GM12864 (cell line): ENCODE measurements around the gene ABCA13.

ENCODE experiments used
- DNase-seq: peaks from one replicate; pipeline ENCODE4 v3.0.0-alpha.2; 2011; ENCODE audit warnings: low read depth
- H3K4me3 ChIP-seq: 2 replicates; pipeline ENCODE4 v1.5.1; 2011; ENCODE audit warnings: mild to moderate bottlenecking, low read depth, low read length, control low read depth
- TF ChIP-seq, protein P1 (sequence below): IDR thresholded peaks from 2 replicates; pipeline ENCODE4 v1.5.1; 2011; ENCODE audit warnings: low read depth, mild to moderate bottlenecking, moderate library complexity, low read length, control low read depth, inconsistent platforms; ENCODE audit errors: missing control alignments

The ABCA13 gene

DNA sequence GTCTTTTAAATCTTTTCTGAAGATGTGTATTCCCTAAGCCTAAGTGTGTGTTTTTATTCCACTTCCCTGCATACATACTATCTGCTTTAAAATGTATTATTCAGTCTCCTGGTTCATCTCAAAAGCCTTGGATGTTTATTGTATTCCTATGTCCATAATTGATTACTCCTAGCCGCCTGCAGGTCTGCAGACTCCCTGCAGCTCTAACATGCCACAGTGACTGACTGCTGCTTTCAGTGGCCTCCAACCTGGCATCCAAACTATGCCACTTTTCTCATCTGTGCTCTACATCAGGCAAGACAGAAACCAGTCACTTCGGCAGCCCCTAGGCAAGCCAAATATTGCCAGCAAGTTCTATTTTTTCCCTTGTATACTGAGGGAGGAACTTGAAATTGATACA lies 81.7 kb downstream of the ABCA13 start:
- TF ChIP-seq, protein P1, sequence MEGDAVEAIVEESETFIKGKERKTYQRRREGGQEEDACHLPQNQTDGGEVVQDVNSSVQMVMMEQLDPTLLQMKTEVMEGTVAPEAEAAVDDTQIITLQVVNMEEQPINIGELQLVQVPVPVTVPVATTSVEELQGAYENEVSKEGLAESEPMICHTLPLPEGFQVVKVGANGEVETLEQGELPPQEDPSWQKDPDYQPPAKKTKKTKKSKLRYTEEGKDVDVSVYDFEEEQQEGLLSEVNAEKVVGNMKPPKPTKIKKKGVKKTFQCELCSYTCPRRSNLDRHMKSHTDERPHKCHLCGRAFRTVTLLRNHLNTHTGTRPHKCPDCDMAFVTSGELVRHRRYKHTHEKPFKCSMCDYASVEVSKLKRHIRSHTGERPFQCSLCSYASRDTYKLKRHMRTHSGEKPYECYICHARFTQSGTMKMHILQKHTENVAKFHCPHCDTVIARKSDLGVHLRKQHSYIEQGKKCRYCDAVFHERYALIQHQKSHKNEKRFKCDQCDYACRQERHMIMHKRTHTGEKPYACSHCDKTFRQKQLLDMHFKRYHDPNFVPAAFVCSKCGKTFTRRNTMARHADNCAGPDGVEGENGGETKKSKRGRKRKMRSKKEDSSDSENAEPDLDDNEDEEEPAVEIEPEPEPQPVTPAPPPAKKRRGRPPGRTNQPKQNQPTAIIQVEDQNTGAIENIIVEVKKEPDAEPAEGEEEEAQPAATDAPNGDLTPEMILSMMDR = no peak
- no peak for DNase-seq

GRCh38 chr7:48255046-48255445 lies 83.8 kb downstream of the ABCA13 start:
- H3K4me3 ChIP-seq = no peak overlapping the region
- DNase-seq = no peak
- TF ChIP-seq, protein P1 = no peak

More for the DNA sequence above, 81.7 kb downstream of the ABCA13 start:
- H3K4me3 ChIP-seq = no peak overlapping the region

DNA sequence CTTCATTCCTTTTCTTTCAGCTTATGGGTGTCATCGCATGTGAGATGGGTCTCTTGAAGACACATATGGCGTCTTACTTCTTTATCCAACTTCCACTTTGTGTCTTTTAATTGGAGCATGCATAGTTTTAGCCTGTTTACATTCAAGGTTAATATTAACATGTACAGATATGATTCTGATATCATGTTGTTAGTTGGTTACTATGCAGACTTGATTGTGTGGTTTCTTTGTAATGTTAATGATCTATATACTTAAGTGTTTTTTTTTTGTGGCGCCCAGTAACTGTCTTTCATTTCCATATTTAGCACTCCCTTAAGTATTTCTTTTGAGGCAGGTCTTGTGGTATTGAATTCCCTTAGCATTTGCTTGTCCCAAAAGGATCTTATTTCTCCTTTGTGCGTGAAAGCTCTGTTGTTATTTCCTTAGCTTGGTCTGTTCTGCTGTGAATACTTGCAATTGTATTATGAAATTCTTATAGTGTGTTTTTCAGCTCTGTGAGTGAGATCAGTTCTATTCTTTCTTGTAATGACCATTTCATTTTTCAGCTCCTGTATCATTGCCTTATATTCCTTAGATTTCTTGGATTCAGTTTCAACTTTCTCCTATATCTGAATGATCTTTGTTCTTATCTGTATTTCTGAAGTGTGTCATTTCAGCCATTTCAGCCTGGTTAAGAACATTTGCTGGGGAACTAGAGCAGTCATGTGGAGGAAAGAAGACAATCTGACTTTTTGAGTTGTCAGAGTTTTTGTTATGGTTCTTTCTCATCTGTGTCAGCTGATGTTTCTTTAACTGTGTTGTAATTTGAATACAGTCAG lies 88.4 kb downstream of the ABCA13 start:
- no peak for DNase-seq
- H3K4me3 ChIP-seq = no peak overlapping the region
- TF ChIP-seq, protein P1 = no peak

GRCh38 chr7:48261696-48262095 lies 90.4 kb downstream of the ABCA13 start:
- TF ChIP-seq, protein P1 = no peak
- DNase-seq = no peak
- H3K4me3 ChIP-seq = no peak overlapping the region

DNA sequence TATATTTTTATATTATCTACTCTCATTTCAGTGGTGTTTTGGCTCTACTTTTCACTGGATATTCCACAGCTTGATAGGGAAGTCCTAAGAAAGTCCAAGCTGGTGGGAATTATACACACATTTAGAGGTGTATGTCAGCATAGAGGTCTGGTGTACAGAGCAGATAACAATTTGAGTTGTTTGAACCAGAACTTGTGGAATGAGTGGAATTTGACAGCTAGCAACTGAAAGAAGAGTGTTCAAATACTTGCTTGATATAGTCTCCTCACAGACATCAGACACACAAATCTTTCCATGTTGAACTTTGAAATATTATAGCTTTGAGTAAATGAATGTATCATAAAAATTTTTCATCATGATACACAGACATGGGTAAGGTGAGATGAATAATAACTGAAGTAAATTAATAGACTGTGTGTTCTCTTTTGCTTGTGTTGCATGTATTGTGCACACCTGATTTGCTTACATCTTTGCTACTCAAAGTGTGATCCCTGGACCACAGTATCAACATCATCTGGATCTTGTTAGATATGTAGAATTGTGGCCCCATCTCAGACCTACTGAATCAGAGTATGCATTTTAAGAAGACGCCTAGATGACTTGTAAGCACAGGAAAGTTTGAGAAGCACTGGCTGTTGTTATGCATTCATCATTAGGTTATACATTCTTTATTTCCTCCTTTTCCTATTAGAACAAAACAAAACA lies 91.5 kb downstream of the ABCA13 start:
- no peak overlapping the region for H3K4me3 ChIP-seq
- TF ChIP-seq, protein P1 = no peak
- DNase-seq = no peak

GRCh38 chr7:48263311-48263650 lies 92.0 kb downstream of the ABCA13 start:
- no peak for DNase-seq
- TF ChIP-seq, protein P1 = no peak
- H3K4me3 ChIP-seq = no peak overlapping the region

GRCh38 chr7:48269066-48269465 lies 97.8 kb downstream of the ABCA13 start:
- no peak for DNase-seq
- TF ChIP-seq, protein P1 = no peak
- no peak overlapping the region for H3K4me3 ChIP-seq
